SH-SY5Y (cell line): Measurements from ENCODE around the gene CACNA2D1.

Experiments
- GATA2 ChIP-seq: IDR thresholded peaks from 2 replicates; pipeline ENCODE4 v1.6.1; 2011; ENCODE audit warnings: mild to moderate bottlenecking, low read depth, low read length
- GATA3 ChIP-seq: IDR thresholded peaks from 2 replicates; pipeline ENCODE4 v1.6.1; 2011; ENCODE audit warnings: low read depth, mild to moderate bottlenecking, low read length, moderate library complexity

CACNA2D1 gene

GRCh38 chr7:82029236-82029913 lies 414.2 kb downstream of the CACNA2D1 start:
- TF ChIP-seq GATA2 (no peak), GATA3 (no peak)

GRCh38 chr7:82028097-82028496 lies 415.5 kb downstream of the CACNA2D1 start:
- no peak for TF ChIP-seq GATA3

DNA sequence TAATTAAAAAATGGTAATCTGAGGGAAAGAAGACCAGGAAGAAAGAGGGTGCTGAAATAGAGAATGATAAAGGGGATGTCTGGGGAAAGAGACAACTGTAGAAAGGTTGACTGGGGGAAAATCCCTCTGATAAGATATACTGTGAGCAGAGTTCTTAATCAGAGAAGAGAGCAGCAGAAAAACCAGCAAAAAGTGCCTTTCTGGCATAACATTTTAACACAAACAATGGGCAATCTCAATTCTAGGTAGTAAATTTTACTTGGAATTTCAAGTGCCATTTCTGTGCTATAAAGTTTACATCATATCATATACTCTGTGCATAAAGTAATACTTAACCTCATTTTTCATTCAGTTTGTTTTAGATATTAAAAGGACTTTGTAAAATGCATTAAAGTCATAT lies 421.9 kb downstream of the CACNA2D1 start:
- TF ChIP-seq GATA2 (no peak), GATA3 (no peak)

DNA sequence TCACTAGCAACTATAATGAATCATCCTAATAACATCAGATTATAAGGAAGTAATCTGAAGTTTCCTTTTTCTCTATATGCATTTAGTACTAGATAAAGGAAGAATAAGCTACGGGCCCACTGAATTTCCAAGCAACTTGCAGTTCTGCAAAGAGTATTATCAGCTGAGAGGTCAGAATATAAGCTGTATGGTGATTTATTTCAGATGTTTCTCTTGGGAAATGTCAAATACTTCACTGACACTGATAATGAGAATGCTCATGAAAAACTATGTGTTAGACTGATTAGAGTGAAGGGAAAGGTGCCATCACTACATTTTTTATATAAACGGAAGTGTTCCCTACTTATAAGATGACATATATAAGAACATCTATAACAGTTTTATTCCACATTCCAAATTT lies 422.5 kb downstream of the CACNA2D1 start:
- TF ChIP-seq GATA3, result no peak
- no peak for TF ChIP-seq GATA2

DNA sequence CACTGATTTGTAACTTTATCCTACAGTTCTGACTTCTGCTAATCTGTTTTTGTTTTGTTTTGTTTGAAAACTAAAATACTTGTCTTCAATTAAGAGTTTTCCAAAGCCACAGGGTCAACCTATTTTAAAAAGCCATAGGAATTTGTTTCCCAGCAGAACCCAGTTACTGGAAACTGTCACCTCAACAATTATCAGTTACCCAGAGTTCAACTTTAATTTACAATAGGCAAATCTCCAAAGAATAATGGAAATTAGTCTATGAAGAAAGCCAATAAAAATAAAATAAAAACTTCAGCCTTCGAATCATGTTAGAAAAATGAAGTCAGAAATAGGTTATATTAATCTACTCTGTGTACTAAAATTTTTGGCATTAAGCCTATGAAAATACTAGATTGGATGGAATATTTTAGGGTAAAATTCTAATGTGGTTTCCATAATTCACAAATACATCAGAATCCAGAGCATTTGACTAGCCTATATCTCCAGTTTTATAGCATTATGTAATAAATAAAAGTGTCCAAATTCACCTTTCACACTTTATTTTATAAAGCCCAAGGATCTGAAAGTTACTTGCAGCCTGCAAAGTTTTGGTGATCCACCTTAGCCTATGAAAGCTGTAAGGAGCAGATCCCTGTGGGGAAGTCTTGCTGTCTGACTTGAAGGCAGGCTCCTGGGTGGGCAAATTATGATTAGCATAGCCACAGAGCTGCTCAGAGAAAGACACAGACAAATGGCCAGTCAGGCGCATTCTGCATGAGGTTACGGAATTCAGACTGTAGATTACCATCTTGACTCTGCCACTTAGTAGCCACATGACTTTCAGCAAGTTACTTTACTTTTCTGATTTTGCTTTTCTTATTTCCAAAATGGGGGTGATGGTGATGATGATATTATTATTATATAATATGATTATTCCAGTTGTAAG lies 423.8 kb downstream of the CACNA2D1 start:
- peak; percentile 70 for TF ChIP-seq GATA2
- TF ChIP-seq GATA3, result peak; percentile 39; the same call in 1 of the 2 replicates

DNA sequence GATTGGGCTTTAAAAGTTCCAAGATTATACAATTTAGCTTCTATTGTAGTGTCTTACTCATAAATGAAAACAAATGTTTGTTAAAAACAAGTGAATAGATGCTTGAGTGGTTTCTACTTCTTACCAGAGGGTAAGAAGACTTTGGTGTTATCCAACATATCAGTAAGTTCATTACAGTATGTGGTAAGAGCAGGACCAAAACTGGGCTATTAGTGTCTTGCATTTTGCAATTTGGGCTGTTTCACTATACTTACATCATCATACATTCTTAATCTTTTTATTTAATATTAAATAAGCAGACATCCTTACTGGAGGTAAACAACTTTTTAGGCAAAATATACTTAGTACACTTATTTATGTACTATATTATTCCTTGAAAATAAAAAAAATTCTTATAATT lies 425.4 kb downstream of the CACNA2D1 start:
- no peak for TF ChIP-seq GATA2
- TF ChIP-seq GATA3, result no peak

DNA sequence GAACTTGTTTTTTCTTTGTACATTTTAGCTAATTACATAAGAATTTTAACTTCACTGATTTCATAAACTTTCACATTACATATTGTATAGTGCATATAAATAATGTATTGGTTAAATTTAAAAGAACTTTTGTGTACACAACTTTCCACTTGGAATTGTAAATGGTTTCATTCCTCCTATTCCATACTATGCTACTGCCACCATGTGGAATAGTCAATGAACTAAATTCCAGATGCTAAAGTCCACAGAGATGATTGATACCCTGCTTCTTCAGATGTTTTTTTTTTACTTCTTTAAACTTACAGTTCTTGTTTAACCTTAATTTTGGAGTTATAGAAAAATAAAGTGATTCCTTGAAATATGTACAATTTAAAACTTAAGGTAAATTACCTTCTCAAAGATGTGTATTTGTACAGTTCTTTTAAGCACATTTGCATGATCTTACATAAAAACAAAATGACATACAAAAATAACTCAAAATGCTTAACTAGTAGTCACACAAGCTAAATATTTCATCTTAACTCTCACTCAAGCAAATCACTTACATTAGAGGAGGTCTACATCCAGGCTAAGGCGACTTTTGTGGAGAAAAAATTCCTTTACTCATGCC lies 426.1 kb downstream of the CACNA2D1 start:
- TF ChIP-seq GATA2 (no peak), GATA3 (no peak)

- no peak for TF ChIP-seq GATA3
- no peak for TF ChIP-seq GATA2
Measured at GRCh38 chr7:82015751-82016150, 427.8 kb downstream of the CACNA2D1 start.

DNA sequence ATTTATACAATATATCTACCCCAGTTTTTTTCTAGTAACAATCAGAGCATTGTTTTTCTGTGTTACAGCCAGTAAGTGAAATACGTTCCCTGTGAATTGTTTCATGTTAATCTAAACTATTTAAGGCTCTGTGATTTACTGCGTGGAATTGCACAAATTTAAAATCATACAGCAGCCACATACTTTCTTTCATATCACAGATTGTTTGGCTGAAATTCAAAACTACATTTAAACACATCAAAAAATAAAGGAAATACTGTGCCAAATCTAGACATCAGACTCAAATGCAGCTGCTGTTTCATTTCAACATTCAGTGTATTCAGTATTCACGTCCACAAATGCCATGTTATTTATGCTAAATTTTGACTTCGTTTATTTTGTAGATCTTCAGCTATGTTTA lies 431.1 kb downstream of the CACNA2D1 start:
- TF ChIP-seq GATA2, result no peak
- no peak for TF ChIP-seq GATA3

DNA sequence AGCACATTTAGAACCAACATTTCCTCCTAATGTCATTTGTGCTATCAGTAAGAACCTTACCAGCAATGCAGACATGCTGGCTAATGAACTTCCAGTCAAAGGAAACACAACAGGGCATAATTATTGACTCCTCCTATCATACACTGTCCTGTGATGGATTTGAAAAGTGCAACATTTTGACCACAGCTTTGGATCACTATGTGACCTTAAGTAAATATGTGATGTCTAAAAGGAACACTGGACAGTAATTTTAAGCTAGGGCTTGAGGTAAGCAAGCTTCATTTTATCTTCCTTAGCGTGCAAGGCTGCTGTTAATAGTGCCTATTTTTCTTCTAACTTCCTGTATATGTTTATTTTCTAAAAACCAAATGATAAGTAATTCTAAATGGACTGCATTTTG lies 433.2 kb downstream of the CACNA2D1 start:
- TF ChIP-seq GATA2 (no peak), GATA3 (no peak)

DNA sequence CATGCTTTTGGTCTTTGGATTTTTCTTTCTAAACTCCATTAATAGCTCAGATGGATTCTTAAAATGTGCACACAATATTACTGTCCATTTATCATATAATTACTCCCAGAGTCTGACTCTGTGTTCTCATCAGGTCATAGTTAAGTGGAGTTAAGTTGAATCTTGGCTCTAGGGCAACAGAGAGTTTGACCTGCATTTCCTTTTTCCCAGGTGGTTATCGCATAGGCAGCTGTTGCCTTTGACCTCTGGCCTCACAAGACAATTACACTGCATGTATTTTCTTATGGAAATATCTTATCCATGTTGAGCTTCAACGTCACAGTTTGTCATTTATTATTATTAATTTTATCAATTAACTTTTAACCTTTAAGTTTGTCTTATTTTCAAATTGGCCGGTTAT lies 436.3 kb downstream of the CACNA2D1 start:
- TF ChIP-seq GATA2 (no peak), GATA3 (no peak)

- TF ChIP-seq GATA3 (no peak), GATA2 (no peak)
Measured at GRCh38 chr7:82005056-82005455, 438.5 kb downstream of the CACNA2D1 start.

- TF ChIP-seq GATA3, result no peak
- no peak for TF ChIP-seq GATA2
Measured at GRCh38 chr7:81993186-81993585, 450.4 kb downstream of the CACNA2D1 start.

GRCh38 chr7:81990395-81990794 lies 453.2 kb downstream of the CACNA2D1 start:
- TF ChIP-seq GATA2, result no peak
- no peak for TF ChIP-seq GATA3
